Renal cortical epithelial cell (primary cell): ENCODE results near the gene TYROBP. TPM values are rescaled to one million over a fixed set of nuclear protein-coding genes. Genes with fewer than 3 reads are reported as not detected.
A peak's percentile ranks its signal among the peaks of the same experiment; 100 is the strongest.
"Not testable (repeated sequence)": the region's sequence is repeated elsewhere in the genome, so short reads cannot be mapped to it uniquely, and the experiment has no call there.

Source experiments
- DNase-seq: peaks from one replicate; pipeline ENCODE4 v3.0.0-alpha.2; 2011; ENCODE audit warnings: low read depth
- total RNA-seq: library from RNA; depleted of rRNA; stranded (reverse); fragments of >200 nt; gene quantifications from 2 replicates; pipeline ENCODE4 v1.2.3, GENCODE V29; 2014

TYROBP gene
- not detected in 2 replicates for total RNA-seq

DNA sequence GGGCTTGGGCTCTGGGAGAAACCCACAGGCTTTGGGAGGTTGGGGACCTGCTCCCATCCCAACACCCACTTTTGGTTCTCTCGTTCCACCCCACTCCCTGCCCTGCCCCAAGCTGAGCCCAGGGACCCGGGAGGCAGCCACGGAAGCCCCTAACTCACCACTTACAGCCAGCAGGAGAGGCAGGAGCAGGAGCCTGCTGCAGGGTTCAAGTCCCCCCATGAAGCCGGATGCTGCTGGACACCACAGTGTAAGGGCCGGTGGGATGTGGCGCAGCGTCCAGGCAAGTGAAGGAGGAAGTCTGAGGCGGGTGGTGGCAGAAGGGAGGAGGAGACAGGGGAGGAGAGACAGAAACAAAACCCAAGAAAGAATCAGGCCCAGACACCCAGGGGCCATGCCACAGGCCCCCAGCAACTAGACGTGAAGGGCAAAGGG is at the start of gene TYROBP:
TYROBP (minus strand) TSS at position 286 of the 432 bp plus-strand sequence; CDS start at position 219, 67 bp downstream.
- DNase-seq = no peak

DNA sequence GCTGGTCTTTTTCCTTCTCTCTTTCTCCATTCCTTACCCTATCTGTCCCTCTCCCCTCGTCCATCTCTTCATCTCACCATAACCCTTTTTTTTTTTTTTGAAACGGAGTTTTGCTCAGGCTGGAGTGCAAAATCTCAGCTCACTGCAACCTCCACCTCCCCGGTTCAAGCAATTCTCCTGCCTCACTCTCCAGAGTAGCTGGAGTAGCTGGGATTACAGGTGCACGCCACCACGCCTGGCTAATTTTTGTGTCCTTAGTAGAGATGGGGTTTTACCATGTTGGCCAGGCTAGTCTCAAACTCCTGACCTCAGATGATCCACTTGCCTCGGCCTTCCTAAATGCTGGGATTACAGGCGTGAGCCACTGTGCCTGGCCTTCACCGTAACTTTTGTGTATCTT is 49.3 kb upstream of the TYROBP start:
- not testable (repeated sequence) for DNase-seq

DNA sequence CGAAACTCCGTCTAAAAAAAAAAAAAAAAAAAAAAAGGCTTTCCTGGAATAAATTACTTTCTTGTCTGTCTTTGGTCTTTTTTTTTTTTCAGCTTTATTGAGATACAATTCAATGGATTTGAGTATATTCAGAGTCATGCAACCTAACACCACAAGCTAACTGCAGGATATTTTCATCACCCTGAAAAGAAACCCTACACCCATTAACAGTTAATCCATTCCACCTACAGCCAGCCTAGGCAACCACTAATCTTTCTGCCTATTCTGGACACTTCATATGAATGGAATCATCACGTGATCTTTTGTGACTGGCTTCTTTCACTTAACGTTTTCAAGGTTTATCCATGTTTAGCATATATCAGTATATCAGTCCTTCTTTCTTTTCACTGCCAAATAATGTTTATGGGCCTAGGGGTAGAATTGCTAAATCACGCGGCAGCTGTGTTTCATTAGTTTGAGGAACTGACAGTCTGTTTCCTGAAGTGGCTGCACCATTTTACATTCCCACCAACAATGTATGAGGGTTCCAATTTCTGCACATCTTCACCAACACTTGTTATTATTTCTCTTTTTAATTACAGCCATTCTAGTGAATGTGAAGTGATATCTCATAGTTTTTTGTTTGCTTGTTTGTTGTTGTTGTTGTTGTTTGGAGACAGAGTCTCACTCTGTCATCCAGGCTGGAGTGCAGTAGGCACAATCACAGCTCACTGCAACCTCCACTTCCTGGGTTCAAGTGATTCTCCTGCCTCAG is 48.0 kb upstream of the TYROBP start:
- no peak for DNase-seq

DNA sequence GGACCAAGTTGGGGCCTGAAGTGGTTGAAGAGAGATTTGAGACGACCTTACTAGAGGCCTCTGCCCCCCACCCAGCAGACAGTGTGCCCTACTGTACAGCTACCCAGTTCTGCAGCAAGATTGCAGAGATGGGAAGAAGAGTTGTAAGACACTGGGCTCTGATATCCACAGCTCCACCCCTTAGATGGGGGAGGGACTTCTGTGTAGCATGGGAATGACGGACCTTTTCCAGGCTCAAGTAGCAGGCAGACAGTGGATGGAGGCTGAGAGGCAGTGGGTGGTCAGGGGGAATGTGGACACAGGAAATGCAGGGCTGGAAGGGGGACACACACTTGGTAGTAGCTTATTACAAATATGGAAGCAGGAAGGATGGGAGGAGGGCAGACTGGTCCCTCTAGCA is 41.0 kb upstream of the TYROBP start:
- no peak for DNase-seq

DNA sequence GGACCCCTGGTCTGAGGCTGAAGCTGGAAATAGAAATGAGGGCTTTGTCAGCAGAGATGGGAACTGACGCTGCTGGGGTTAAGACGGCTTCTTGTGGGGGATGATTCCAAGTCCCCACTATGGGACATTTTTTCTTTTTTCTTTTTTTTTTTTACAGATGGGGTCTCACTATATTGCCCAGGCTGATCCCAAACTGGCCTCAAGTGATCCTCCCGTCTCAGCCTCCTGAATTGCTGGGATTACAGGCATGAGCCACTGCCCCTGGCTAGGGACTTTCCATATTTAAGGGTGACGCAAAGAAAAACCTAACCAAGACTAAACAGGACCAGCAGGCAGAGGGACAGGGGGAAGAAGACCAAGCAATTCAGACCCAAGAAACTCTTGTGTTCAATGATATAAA is 38.1 kb upstream of the TYROBP start:
- DNase-seq = no peak

DNA sequence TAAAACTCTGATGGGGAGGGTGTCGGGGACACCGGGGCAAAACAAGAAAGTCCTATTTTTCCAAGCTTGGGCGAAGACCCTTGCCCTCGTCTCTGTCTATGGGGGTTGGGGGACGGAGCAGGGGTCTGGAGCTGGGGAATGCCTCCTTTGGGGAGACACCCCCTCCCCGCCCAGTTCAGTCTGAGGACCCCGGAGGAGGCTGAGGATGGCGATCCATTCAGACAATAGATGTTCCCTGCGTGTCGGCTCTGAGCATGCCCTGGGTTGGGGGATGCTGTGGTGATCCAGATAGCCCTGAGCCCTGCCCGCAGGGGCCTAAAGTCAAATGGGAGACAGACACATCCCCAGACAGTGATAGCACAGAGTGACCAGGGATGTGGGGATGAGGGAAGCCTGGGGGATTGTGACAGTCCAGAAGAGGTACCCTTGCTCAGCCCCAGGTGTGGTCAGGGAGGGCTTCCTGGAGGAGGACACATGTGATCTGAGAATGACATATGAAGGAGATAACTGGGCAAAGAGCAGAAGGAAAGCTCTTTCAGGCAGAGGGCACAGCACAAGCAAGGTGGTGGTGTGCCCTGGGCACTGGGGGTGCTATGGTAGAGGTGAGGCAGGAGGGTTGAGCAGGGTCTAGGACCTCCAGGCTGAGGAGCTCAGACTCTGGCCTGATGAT is 37.2 kb upstream of the TYROBP start:
- DNase-seq = no peak

DNA sequence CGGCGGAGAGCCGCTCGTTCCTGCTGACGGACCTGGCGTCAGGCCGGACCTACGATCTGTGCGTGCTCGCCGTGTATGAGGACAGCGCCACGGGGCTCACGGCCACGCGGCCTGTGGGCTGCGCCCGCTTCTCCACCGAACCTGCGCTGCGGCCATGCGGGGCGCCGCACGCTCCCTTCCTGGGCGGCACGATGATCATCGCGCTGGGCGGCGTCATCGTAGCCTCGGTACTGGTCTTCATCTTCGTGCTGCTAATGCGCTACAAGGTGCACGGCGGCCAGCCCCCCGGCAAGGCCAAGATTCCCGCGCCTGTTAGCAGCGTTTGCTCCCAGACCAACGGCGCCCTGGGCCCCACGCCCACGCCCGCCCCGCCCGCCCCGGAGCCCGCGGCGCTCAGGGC is 36.5 kb upstream of the TYROBP start:
- DNase-seq = no peak

DNA sequence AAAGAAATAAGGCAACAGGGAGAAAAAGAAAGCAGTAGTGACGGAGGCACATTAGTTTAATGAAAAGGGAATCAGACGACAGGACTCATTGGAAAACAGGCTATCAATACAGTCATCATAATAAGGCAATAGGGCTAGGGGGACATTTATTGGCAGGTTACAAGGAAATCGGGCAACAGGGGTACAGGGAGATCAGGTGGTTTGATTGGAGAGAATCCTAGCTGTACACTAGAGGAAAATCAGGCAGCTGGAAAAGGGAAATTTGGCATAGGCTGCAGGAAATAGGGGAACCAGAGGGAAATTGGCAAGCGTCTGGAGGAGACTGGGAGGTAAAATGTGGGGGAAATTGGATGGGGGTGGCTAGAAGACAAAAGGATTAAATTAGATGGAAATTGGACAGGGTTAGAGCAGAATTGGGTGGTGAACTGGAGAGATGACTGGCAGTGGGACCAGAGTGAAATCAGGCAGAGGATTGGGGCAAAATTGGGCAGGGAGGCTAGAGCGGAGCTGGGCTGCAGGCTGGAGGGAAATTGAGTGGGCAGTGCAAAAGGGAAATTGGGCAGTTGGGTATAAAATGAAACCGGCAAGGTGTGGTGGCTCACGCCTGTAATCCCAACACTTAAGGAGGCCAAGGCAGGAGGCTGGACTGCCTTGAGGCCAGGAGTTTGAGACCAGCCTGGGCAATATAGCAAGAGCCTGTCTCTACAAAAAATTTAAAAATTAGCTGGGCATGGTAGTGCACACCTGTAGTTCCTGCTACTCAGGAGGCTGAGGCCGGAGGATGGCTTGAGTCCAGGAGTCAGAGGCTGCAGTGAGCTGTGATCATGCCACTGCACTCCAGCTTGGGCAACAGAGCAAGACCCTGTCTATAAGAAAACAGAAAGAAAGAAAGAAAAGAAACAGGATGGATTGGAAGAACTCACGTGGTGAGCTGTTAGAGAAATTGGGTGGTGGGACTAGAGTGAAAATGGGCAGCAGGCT is 35.5 kb upstream of the TYROBP start:
- DNase-seq = no peak

DNA sequence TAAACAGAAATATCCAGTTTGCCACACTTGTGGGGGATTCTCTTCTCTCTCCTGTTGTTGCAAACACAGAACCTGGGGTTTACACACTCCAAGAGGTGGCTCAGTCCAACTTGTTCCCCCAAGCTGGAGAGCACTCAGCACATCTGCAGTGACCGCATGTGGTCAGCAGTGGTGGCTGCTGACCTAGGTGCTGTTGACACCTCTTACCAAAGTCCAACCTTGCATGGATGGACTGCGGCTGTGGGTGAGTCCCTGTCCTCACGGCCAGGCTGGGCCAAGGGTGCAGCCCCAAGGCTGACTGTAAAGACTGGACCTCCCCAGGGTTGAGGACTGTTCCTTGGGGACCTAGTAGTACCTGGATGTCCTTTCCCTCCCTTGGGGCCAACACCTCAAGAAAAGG is 34.1 kb upstream of the TYROBP start:
- no peak for DNase-seq

DNA sequence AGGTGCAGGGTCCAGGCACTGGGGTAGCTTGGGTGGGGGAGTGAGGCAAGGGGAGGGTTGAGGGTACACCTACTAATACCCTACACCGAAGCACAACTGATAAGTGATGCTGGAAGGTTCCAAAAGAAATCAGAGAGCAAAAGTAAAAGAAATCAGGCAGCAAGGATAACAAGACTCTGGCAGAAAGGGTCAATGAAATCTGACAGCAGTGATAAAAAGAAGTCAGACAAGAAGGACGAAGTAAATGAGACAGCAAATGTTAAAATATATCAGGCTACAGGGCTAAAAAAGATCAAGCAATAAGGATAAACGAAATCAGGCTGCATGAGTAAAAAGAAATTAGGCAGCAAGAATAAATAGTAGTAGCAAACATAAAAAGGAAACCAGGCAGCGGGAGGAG is 32.7 kb upstream of the TYROBP start:
- DNase-seq = no peak

DNA sequence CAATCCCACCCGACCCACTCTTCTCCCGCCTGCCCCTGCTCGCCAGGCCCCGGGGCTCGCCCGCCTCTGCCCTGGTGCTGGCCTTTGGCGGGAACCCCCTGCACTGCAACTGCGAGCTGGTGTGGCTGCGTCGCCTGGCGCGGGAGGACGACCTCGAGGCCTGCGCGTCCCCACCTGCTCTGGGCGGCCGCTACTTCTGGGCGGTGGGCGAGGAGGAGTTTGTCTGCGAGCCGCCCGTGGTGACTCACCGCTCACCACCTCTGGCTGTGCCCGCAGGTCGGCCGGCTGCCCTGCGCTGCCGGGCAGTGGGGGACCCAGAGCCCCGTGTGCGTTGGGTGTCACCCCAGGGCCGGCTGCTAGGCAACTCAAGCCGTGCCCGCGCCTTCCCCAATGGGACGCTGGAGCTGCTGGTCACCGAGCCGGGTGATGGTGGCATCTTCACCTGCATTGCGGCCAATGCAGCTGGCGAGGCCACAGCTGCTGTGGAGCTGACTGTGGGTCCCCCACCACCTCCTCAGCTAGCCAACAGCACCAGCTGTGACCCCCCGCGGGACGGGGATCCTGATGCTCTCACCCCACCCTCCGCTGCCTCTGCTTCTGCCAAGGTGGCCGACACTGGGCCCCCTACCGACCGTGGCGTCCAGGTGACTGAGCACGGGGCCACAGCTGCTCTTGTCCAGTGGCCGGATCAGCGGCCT is 32.1 kb upstream of the TYROBP start:
- DNase-seq = no peak

DNA sequence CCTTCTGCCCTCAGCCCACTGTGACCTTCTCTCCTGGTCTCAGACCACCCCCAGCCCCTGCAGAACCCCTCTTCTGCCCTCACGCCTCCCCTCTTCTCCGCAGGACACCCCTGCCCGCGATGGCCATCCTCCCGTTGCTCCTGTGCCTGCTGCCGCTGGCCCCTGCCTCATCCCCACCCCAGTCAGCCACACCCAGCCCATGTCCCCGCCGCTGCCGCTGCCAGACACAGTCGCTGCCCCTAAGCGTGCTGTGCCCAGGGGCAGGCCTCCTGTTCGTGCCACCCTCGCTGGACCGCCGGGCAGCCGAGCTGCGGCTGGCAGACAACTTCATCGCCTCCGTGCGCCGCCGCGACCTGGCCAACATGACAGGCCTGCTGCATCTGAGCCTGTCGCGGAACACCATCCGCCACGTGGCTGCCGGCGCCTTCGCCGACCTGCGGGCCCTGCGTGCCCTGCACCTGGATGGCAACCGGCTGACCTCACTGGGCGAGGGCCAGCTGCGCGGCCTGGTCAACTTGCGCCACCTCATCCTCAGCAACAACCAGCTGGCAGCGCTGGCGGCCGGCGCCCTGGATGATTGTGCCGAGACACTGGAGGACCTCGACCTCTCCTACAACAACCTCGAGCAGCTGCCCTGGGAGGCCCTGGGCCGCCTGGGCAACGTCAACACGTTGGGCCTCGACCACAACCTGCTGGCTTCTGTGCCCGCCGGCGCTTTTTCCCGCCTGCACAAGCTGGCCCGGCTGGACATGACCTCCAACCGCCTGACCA is 31.4 kb upstream of the TYROBP start:
- DNase-seq = no peak

DNA sequence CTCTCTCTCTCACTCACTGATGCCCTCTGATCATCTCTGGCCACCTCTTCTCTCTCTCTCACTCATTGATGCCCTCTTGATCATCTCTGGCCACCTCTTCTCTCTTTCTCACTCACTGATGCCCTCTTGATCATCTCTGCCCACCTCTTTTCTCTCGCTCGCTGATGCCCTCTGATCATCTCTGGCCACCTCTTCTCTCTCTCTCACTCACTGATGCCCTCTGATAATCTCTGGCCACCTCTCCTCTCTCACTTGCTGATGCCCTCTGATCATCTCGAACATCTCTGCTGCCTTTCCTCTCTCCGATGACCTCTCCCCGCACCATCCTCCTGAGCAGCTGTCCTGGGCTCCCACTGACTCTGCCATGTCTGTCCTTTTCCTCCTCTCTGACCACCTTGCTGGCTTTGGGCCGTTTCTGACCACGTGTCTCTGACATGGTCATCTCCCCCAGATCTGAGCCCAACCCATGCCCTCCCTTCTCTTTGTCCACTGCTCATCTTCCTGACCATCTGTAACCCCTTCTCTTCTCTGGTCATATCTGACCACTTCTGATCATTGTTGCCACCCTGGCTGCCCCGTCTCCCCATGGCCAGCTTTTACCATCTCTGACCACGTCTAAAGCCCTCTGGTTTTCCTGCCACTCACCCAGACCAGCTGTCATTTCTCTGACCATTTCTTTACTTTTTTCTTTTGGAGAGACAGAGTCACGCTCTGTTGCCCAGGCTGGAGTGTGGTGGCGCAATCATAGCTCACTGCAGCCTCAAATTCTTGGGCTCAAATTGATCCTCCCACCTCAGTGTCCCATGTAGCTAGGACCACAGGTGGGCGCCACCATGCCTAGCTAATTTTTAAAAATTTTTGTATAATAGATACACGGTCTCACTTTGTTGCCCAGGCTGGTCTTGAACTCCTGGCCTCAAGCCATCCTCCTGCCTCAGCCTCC is 30.5 kb upstream of the TYROBP start:
- DNase-seq = peak; percentile 7

DNA sequence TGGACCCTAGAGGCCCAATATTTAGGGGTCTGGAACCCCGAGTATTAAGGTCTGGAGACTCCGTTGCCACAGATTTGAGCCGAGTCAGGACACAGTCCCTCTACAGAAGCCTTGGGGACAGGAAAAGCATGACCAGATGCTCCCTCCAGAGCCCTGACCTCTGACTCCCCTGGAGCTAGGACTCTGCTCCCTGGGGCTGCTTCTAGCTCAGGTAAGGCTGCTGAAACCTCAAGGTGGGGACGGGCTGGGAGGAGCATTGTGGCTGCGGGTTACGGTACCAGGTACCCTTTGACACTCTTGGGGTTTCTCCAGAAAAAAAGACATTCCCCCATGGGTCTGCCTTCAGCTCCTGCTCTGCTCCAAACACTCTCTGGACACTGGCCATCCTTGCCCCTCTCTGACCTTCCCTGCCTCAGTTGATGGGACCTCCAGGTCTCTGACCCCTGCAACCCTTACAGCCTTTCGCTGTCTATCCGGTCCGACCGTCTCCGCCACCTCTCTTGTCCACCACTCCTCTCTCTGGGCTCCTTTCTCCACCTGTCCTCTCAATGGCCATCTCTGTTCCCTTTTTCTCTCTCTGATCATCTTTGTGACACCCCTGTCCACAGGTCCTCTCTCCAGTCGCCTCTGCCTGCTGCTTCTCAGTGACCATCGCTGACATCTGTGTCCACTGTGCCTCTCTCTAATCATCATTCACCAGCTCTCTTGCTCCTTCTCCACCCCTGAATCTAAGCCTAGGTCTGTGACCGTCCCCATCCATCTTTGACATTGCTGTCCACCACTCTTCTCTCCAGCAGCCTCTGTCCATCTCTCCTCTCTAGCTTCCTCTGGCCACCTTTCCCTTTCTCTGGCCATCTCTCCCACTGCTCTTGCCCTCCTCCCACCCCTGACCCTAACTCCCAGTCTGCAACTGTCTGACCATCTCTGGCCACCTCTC is 29.5 kb upstream of the TYROBP start:
- no peak for DNase-seq

DNA sequence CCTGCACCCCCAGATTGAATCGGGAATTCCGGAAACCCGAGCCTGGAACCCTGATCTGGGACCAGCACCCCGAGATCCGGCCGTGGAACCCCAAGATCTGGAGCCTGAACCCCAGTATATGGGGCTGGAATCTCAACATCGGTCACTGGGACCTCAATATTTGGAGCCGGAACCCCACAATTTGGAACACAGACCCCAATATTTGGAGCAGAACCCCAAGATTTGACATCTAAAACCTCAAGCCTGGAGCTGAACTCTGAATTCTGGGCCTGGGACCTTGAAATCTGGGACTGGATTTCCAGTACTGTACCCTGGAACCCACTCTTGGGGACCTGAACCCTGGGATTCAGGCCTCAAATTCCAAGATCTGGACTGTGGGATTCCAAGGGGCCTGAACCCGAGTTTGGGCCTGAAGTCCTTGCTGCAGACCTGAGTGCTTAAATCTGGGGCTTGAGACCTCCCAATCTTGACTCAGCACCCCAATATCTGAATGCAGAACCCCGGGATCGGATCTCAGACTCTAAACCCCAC is 28.7 kb upstream of the TYROBP start:
- no peak for DNase-seq

DNA sequence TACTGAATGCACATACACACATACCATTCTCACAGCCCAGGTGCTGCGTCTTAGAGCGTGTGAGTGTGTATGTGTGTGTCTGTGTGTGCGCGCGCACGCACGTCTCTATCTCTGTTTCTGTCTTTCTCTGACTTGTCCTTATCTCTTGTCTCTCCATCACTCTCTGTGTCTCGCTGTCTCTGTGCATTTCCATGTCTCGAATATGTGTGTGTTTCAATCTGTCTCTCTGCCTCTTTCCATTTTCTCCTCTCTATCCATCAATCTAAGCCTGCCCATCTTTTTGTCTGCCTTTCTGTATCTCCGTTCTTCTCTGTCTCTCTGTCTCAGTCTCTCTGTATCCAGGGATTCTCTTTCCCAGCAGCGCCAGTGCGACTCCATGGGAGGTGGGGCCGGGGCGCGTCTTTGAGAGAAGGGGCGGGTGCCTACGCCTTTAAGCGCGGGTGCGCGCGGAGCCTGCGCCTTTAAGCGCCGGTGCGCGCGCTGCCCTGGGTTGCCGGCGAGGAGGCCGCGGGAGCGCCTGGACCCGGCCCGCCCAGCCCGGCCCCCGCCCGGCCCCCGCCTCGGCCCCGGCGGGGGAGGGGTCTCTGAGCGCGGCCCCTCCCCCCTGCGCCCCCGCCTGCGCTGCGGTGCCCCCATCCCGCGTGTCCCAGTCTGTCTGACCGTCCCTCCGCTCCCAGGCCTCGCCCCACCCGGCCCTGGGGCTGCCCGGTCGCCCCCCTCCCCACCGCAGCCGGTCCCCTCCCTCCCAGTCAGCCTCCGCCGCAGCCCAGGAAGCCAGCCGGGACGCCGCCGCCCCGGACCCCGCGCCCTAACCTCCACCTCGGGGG is 28.0 kb upstream of the TYROBP start, which contains the start of gene LRFN3:
LRFN3 (plus strand) TSS at position 464 of the 827 bp plus-strand sequence. CDS start 3,052 bp downstream, outside the sequence.
- peak; percentile 14 for DNase-seq

DNA sequence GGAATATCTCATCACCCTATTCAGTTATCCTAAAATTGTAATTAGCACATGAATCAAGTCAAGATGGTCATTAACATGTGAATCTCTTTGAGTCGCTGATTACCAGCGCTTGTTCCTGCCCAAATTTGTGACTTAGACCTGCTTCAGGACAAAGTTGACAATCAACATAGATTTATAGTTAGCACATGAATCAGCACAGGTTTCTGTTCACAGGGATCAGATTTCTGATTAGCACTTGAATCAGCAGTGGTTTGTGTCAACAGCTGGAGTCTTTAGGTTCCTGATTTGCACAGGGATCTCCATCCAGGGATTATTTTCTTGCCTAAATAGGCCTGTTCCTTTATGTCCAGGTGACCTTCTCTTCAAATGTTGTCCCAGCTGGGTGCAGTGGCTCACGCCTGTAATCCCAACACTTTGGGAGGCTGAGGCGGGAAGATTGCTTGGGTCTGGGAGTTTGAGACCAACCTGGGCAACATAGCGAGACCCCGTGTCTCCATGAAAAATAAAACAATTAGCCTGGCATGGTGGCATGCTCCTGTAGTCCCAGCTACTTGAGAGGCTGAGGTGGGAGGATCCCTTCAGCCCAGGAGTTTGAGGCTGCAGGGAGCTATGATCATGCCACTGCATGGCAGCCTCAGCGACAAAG is 24.3 kb upstream of the TYROBP start:
- no peak for DNase-seq
